HepG2 (cell line): Measurements from ENCODE around the gene TTC22. TPM values are rescaled to one million over a fixed set of nuclear protein-coding genes. Genes with fewer than 3 reads are reported as not detected.

Source experiments
- ARHGAP35 ChIP-seq: sonication (generic); formaldehyde crosslinking; IDR thresholded peaks from 2 replicates; pipeline ENCODE4 v1.9.0; 2022; ENCODE audit warnings: mild to moderate bottlenecking, inconsistent platforms, moderate library complexity, missing genetic modification reagents, borderline replicate concordance
- ARNT2 ChIP-seq: sonication (generic); formaldehyde crosslinking; IDR thresholded peaks from 2 replicates; pipeline ENCODE4 v1.8.0; 2022; ENCODE audit warnings: mild to moderate bottlenecking, low read depth, missing genetic modification reagents, moderate library complexity
- CBX5 ChIP-seq: sonication (generic); formaldehyde crosslinking; IDR thresholded peaks from 2 replicates; pipeline ENCODE4 v1.4.0; 2020; ENCODE audit warnings: missing genetic modification reagents, borderline replicate concordance
- ELF4 ChIP-seq: sonication (generic); formaldehyde crosslinking; IDR thresholded peaks from 2 replicates; pipeline ENCODE4 v1.5.0; 2020; ENCODE audit warnings: missing genetic modification reagents, mild to moderate bottlenecking, moderate library complexity, borderline replicate concordance
- IKZF1 ChIP-seq: fragments of 450-650 bp; IDR thresholded peaks from 2 replicates; pipeline ENCODE4 v1.7.1; 2016
- KLF11 ChIP-seq: IDR thresholded peaks from 2 replicates; pipeline ENCODE4 v1.6.1; 2016; ENCODE audit warnings: missing compliant biosample characterization
- KLF9 ChIP-seq: IDR thresholded peaks from 2 replicates; pipeline ENCODE4 v1.6.1; 2016; ENCODE audit warnings: low read depth
- PAWR ChIP-seq: sonication (generic); formaldehyde crosslinking; IDR thresholded peaks from 2 replicates; pipeline ENCODE4 v1.4.0; 2020; ENCODE audit warnings: missing genetic modification reagents, mild to moderate bottlenecking, borderline replicate concordance
- SIX4 ChIP-seq: sonication (generic); formaldehyde crosslinking; IDR thresholded peaks from 2 replicates; pipeline ENCODE4 v1.4.0; 2020; ENCODE audit warnings: missing genetic modification reagents
- SRY ChIP-seq: sonication (generic); formaldehyde crosslinking; IDR thresholded peaks from 2 replicates; pipeline ENCODE4 v1.8.0; 2022; ENCODE audit warnings: mild to moderate bottlenecking, missing genetic modification reagents
- ZNF138 ChIP-seq: sonication (generic); formaldehyde crosslinking; IDR thresholded peaks from 2 replicates; pipeline ENCODE4 v1.5.0; 2020; ENCODE audit warnings: mild to moderate bottlenecking, low read depth, missing genetic modification reagents
- ZNF24 ChIP-seq: fragments of 450-650 bp; IDR thresholded peaks from 2 replicates; pipeline ENCODE4 v1.6.1; 2017; ENCODE audit warnings: antibody characterized with exemption, mild to moderate bottlenecking
- ZNF335 ChIP-seq: sonication (generic); formaldehyde crosslinking; IDR thresholded peaks from 2 replicates; pipeline ENCODE4 v1.4.0; 2020; ENCODE audit warnings: missing genetic modification reagents
- ZNF350 ChIP-seq: sonication (generic); formaldehyde crosslinking; IDR thresholded peaks from 2 replicates; pipeline ENCODE4 v1.4.0; 2020; ENCODE audit warnings: mild to moderate bottlenecking, low read depth, missing genetic modification reagents, borderline replicate concordance
- ZNF451 ChIP-seq: sonication (generic); formaldehyde crosslinking; IDR thresholded peaks from 2 replicates; pipeline ENCODE4 v1.5.0; 2020; ENCODE audit warnings: mild to moderate bottlenecking, missing genetic modification reagents
- ZNF543 ChIP-seq: sonication (generic); formaldehyde crosslinking; IDR thresholded peaks from 2 replicates; pipeline ENCODE4 v1.4.0; 2020; ENCODE audit warnings: mild to moderate bottlenecking, missing genetic modification reagents
- ZNF678 ChIP-seq: sonication (generic); formaldehyde crosslinking; IDR thresholded peaks from 2 replicates; pipeline ENCODE4 v1.4.0; 2020; ENCODE audit warnings: mild to moderate bottlenecking, missing genetic modification reagents
- ZNF780A ChIP-seq: sonication (generic); formaldehyde crosslinking; IDR thresholded peaks from 2 replicates; pipeline ENCODE4 v1.8.0; 2022; ENCODE audit warnings: mild to moderate bottlenecking, missing genetic modification reagents, moderate library complexity
- polyA plus RNA-seq, 8 experiments: library from polyadenylated mRNA; depleted of rRNA in 3 of 8; stranded (reverse) in 7 of 8; unstranded in 1 of 8; fragments of >200 nt; fragmentation: Illumina TruSeq in 4 of 8; extraction: Trizol in 4 of 8; gene quantifications; 2 replicates each; pipeline versions ENCODE4 v1.2.1 to v1.2.3, GENCODE V29; 2011 to 2016; ENCODE audit warnings: low read depth in 4 of 8, missing spikeins in 1 of 8, mixed read lengths in 1 of 8; ENCODE audit not compliant: insufficient read depth in 1 of 8
- total RNA-seq, 5 experiments: library from RNA; depleted of rRNA; stranded (reverse); fragments of >200 nt; fragmentation: Illumina TruSeq; extraction: Trizol; gene quantifications; 2 replicates each; pipeline ENCODE4 v1.2.3, GENCODE V29; 2016; ENCODE audit warnings: low read depth in 1 of 5
- TF ChIP-seq, protein P1 (sequence below): sonication (generic); formaldehyde crosslinking; IDR thresholded peaks from 2 replicates; pipeline ENCODE4 v1.9.0; 2021; ENCODE audit warnings: missing genetic modification reagents, mild to moderate bottlenecking, borderline replicate concordance
- TF ChIP-seq, protein P2 (sequence below): sonication (generic); formaldehyde crosslinking; IDR thresholded peaks from 2 replicates; pipeline ENCODE4 v1.8.0; 2022; ENCODE audit warnings: missing genetic modification reagents, mild to moderate bottlenecking, inconsistent platforms, borderline replicate concordance
- TF ChIP-seq, protein P3 (sequence below): IDR thresholded peaks from 2 replicates; pipeline ENCODE4 v1.6.1; 2016; ENCODE audit warnings: low read depth
- TF ChIP-seq, protein P4 (sequence below): sonication (generic); formaldehyde crosslinking; IDR thresholded peaks from 2 replicates; pipeline ENCODE4 v1.8.0; 2022; ENCODE audit warnings: missing genetic modification reagents, mild to moderate bottlenecking, borderline replicate concordance
- TF ChIP-seq, protein P5 (sequence below): sonication (generic); formaldehyde crosslinking; IDR thresholded peaks from 2 replicates; pipeline ENCODE4 v1.4.0; 2020; ENCODE audit warnings: missing genetic modification reagents

The TTC22 gene
- total and polyA plus RNA-seq, 2 of the 13 experiments (the other 11 are each of a cell fraction or from before 2014, with no cell fraction given), result not detected

DNA sequence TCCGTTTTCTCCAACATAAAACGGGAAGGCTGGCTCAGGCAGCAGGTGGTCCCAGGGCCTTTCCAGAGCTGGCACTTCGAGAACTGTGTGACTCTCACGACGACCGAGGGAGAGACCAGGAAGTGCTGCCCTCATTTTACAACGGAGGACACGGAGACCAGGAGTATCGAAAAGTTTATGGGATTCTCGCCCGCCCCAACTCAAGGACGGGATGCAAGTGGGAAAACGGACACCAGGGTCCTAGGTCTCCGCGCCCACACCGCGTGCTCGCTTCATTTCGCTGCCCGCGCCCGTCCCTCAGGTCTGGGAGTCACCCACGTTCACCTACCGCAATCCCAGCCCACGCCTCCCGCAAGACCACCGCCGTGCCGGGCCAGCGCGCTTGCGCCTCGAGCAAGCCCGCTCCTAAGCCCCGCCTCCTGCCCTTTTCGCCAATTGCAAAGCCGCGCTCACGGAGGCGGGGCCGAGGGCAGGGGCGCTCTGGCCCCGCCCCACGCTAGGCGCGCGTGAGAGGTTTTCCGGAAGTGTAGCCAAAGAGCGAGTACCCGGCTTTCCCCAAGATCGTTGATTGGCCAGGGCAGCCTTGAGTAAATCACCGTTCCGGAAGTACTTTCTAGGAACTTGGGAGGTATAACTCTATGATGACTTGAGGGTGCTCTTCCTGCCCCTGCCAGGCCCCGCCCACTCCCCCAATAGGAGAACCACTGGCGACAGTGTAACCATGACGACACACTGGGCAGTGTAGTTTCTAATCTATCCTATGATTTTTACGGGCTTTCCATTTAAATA, 36.8 kb downstream of the TTC22 start, which contains the start of gene PARS2 (continued):
- TF ChIP-seq ARHGAP35 (CRISPR knock-in tag), result no peak
- TF ChIP-seq ZNF678 (CRISPR knock-in tag), result no peak
- TF ChIP-seq, protein P1, sequence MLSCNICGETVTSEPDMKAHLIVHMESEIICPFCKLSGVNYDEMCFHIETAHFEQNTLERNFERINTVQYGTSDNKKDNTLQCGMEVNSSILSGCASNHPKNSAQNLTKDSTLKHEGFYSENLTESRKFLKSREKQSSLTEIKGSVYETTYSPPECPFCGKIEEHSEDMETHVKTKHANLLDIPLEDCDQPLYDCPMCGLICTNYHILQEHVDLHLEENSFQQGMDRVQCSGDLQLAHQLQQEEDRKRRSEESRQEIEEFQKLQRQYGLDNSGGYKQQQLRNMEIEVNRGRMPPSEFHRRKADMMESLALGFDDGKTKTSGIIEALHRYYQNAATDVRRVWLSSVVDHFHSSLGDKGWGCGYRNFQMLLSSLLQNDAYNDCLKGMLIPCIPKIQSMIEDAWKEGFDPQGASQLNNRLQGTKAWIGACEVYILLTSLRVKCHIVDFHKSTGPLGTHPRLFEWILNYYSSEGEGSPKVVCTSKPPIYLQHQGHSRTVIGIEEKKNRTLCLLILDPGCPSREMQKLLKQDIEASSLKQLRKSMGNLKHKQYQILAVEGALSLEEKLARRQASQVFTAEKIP (CRISPR knock-in tag), result no peak
- no peak for TF ChIP-seq ZNF780A (CRISPR knock-in tag)
- no peak for TF ChIP-seq ZNF335 (CRISPR knock-in tag)
- peak; percentile 85; the same call in 1 of the 2 replicates for TF ChIP-seq SRY
- TF ChIP-seq SIX4 (CRISPR knock-in tag), result no peak
- no peak for TF ChIP-seq PAWR
- no peak for TF ChIP-seq ZNF138 (CRISPR knock-in tag)
- TF ChIP-seq, protein P2, sequence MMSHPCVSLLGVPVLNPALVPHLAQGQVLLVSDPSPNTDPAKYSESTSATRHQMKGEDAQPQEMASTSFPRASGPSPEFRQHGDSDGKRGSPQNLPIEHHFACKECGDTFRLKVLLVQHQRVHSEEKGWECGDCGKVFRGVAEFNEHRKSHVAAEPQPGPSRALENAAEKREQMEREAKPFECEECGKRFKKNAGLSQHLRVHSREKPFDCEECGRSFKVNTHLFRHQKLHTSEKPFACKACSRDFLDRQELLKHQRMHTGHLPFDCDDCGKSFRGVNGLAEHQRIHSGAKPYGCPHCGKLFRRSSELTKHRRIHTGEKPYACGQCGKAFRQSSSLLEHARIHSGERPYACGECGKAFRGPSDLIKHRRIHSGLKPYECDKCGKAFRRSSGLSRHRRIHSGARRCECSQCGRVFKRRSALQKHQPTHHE, result peak; percentile 58; the same call in 1 of the 2 replicates
- peak; percentile 76; the same call in 1 of the 2 replicates for TF ChIP-seq ARNT2 (CRISPR knock-in tag)
- TF ChIP-seq ZNF543 (CRISPR knock-in tag), result peak; percentile 56; the same call in 1 of the 2 replicates
- TF ChIP-seq, protein P3, sequence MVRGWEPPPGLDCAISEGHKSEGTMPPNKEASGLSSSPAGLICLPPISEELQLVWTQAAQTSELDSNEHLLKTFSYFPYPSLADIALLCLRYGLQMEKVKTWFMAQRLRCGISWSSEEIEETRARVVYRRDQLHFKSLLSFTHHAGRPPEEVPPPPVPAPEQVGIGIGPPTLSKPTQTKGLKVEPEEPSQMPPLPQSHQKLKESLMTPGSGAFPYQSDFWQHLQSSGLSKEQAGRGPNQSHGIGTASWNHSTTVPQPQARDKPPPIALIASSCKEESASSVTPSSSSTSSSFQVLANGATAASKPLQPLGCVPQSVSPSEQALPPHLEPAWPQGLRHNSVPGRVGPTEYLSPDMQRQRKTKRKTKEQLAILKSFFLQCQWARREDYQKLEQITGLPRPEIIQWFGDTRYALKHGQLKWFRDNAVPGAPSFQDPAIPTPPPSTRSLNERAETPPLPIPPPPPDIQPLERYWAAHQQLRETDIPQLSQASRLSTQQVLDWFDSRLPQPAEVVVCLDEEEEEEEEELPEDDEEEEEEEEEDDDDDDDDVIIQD (CRISPR knock-in tag), result no peak; the same call in 1 of the 2 replicates
- no peak for TF ChIP-seq ZNF24
- TF ChIP-seq, protein P4, sequence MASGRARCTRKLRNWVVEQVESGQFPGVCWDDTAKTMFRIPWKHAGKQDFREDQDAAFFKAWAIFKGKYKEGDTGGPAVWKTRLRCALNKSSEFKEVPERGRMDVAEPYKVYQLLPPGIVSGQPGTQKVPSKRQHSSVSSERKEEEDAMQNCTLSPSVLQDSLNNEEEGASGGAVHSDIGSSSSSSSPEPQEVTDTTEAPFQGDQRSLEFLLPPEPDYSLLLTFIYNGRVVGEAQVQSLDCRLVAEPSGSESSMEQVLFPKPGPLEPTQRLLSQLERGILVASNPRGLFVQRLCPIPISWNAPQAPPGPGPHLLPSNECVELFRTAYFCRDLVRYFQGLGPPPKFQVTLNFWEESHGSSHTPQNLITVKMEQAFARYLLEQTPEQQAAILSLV (CRISPR knock-in tag), result no peak
- TF ChIP-seq KLF11, result 0 out of 2 replicates have a peak, but pooled peaks have one; percentile 24
- peak; percentile 82; the same call in 1 of the 2 replicates for TF ChIP-seq ELF4 (CRISPR knock-in tag)
- TF ChIP-seq ZNF350 (CRISPR knock-in tag), result peak; percentile 61; the same call in 1 of the 2 replicates
- no peak for TF ChIP-seq CBX5 (CRISPR knock-in tag)
- TF ChIP-seq, protein P5, sequence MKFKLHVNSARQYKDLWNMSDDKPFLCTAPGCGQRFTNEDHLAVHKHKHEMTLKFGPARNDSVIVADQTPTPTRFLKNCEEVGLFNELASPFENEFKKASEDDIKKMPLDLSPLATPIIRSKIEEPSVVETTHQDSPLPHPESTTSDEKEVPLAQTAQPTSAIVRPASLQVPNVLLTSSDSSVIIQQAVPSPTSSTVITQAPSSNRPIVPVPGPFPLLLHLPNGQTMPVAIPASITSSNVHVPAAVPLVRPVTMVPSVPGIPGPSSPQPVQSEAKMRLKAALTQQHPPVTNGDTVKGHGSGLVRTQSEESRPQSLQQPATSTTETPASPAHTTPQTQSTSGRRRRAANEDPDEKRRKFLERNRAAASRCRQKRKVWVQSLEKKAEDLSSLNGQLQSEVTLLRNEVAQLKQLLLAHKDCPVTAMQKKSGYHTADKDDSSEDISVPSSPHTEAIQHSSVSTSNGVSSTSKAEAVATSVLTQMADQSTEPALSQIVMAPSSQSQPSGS, result no peak
- TF ChIP-seq IKZF1, result no peak
- TF ChIP-seq KLF9 (CRISPR knock-in tag), result no peak
- peak; percentile 56; the same call in 1 of the 2 replicates for TF ChIP-seq ZNF451 (CRISPR knock-in tag)
